ENCODE measurements around the gene PEX5. TPM values are rescaled to one million over a fixed set of nuclear protein-coding genes. Genes with fewer than 3 reads are reported as not detected.

PEX5 gene
- polyA plus RNA-seq, 1 experiment: 13.8 TPM

- H3K4me3 ChIP-seq (ENCODE audit: low read depth, low read length): no peak overlapping the region
- POLR2A ChIA-PET: interaction anchor here (0.5 kb wide), 1 partner anchor 781 kb away, joined by 3 read pairs; no protein-coding TSS in a partner anchor
- TF ChIP-seq, protein P1, sequence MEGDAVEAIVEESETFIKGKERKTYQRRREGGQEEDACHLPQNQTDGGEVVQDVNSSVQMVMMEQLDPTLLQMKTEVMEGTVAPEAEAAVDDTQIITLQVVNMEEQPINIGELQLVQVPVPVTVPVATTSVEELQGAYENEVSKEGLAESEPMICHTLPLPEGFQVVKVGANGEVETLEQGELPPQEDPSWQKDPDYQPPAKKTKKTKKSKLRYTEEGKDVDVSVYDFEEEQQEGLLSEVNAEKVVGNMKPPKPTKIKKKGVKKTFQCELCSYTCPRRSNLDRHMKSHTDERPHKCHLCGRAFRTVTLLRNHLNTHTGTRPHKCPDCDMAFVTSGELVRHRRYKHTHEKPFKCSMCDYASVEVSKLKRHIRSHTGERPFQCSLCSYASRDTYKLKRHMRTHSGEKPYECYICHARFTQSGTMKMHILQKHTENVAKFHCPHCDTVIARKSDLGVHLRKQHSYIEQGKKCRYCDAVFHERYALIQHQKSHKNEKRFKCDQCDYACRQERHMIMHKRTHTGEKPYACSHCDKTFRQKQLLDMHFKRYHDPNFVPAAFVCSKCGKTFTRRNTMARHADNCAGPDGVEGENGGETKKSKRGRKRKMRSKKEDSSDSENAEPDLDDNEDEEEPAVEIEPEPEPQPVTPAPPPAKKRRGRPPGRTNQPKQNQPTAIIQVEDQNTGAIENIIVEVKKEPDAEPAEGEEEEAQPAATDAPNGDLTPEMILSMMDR (IDR thresholded peaks at IDR 0.05; ENCODE audit: low read depth, low read length): no peak
- no peaks in the 10 kb centered on the region for H3K9me3 ChIP-seq (ENCODE audit: control insufficient read depth, insufficient read depth, low read length)
- DNase-seq (ENCODE audit: low read depth, low spot score): no peak
- H3K27ac ChIP-seq (ENCODE audit: low read depth, low read length): no peak overlapping the region
- CTCF ChIA-PET: interaction anchor here (1.3 to 3.6 kb wide), 4 partner anchors 9 to 41 kb away, joined by 3 to 33 read pairs (median 8); no protein-coding TSS in a partner anchor
- no peaks in the 10 kb centered on the region for H3K27me3 ChIP-seq (ENCODE audit: control insufficient read depth, insufficient read depth, low read length)
Observed at GRCh38 chr12:7154901-7155470, 34.5 kb upstream of the PEX5 start.

- DNase-seq (ENCODE audit: low read depth, low spot score): no peak
- ChIA-PET POLR2A (interaction anchor here (0.5 kb wide), 1 partner anchor 781 kb away, joined by 3 read pairs; no protein-coding TSS in a partner anchor), CTCF (interaction anchor here (1.3 to 3.6 kb wide), 4 partner anchors 9 to 42 kb away, joined by 3 to 33 read pairs (median 8); no protein-coding TSS in a partner anchor)
Observed at GRCh38 chr12:7155471-7156034, 33.9 kb upstream of the PEX5 start.

GRCh38 chr12:7156259-7157197 is 33.0 kb upstream of the PEX5 start:
- H3K27ac ChIP-seq (ENCODE audit: low read depth, low read length): no peak overlapping the region
- ChIA-PET POLR2A (no interaction called here), CTCF (interaction anchor here (1.7 to 2.5 kb wide), 2 partner anchors 12 to 15 kb away, joined by 3 to 11 read pairs; no protein-coding TSS in a partner anchor)
- no peak for DNase-seq (ENCODE audit: low read depth, low spot score)
- H3K9me3 ChIP-seq (ENCODE audit: control insufficient read depth, insufficient read depth, low read length): no peaks in the 10 kb centered on the region
- H3K27me3 ChIP-seq (ENCODE audit: control insufficient read depth, insufficient read depth, low read length): peaks cover 2% of the 10 kb centered on the region
- TF ChIP-seq, protein P1 (IDR thresholded peaks at IDR 0.05; ENCODE audit: low read depth, low read length): no peak
- H3K4me3 ChIP-seq (ENCODE audit: low read depth, low read length): no peak overlapping the region

More at GRCh38 chr12:7155471-7156034, 33.9 kb upstream of the PEX5 start:
- no peak overlapping the region for H3K4me3 ChIP-seq (ENCODE audit: low read depth, low read length)
- H3K27me3 ChIP-seq (ENCODE audit: control insufficient read depth, insufficient read depth, low read length): no peaks in the 10 kb centered on the region
- no peaks in the 10 kb centered on the region for H3K9me3 ChIP-seq (ENCODE audit: control insufficient read depth, insufficient read depth, low read length)
- H3K27ac ChIP-seq (ENCODE audit: low read depth, low read length): no peak overlapping the region
- TF ChIP-seq, protein P1 (IDR thresholded peaks at IDR 0.05; ENCODE audit: low read depth, low read length): no peak

- Histone ChIP-seq H3K4me3 (ENCODE audit: low read depth, low read length) (no peak overlapping the region), H3K27ac (ENCODE audit: low read depth, low read length) (no peak overlapping the region), H3K9me3 (ENCODE audit: control insufficient read depth, insufficient read depth, low read length) (no peaks in the 10 kb centered on the region), H3K27me3 (ENCODE audit: control insufficient read depth, insufficient read depth, low read length) (peaks cover 3% of the 10 kb centered on the region)
- no peak for DNase-seq (ENCODE audit: low read depth, low spot score)
- ChIA-PET CTCF (interaction anchor here (1.7 kb wide), 1 partner anchor 12 kb away, joined by 3 read pairs; no protein-coding TSS in a partner anchor), POLR2A (no interaction called here)
- TF ChIP-seq, protein P1 (IDR thresholded peaks at IDR 0.05; ENCODE audit: low read depth, low read length): no peak
Observed at GRCh38 chr12:7157391-7157790, 32.1 kb upstream of the PEX5 start.
